T-helper 1 cell treated with Interleukin-12 subunit alpha and Interleukin-12 subunit beta and Interleukin-4 antibody, amounts not matched to agents 30 ng/mL and 1 ng/mL, for 36 hours (primary cell): ENCODE results near the gene COL5A3. TPM values are rescaled to one million over a fixed set of nuclear protein-coding genes. Genes with fewer than 3 reads are reported as not detected.
"Not testable (repeated sequence)": the region's sequence is repeated elsewhere in the genome, so short reads cannot be mapped to it uniquely, and the experiment has no call there.

Experiments
- intact Hi-C: fragments of 100-400 bp; cut with micrococcal nuclease; formaldehyde crosslinking; loops from one replicate; pipeline ENCODE4 v1.15.1; 2024
- total RNA-seq: library from RNA; stranded (reverse); gene quantifications from 2 replicates; pipeline ENCODE4 v1.2.3, GENCODE V29; 2022

Gene COL5A3
- total RNA-seq, 1 donor from 2014 or later = 0.07 TPM

DNA sequence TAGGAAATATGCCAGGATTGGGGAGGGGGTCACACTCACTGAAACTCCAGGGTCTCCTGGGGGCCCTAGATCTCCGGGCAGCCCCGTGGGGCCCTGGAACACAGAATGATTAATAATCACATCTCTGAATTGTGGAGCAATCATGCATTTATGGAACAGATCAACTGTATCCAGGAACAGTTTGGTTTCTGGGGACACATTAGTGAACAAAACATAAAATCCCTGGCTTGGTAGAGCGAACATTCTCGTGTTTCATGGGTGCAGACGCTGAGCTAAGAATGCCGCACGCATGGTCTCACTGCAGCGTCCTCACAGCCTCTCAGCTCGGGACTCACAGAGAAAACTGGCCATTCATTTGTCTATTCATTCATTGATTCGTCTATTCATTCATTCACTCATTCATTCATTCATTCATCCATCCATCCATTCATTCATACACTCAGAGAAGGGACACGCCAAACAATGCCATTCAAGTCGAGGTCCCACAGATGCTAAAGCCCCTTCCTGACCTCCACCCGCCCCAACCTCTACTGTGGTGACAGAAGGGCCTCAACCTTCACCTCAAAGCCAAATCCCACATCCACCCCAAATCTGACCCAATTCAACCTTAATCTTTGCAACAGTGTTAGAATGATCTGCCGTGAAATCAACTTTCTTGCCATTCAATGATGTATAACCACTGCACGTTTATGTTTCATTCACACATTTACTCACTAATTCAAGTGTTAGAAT lies 39.0 kb downstream of the COL5A3 start:
- intact Hi-C loops = no loop called here

DNA sequence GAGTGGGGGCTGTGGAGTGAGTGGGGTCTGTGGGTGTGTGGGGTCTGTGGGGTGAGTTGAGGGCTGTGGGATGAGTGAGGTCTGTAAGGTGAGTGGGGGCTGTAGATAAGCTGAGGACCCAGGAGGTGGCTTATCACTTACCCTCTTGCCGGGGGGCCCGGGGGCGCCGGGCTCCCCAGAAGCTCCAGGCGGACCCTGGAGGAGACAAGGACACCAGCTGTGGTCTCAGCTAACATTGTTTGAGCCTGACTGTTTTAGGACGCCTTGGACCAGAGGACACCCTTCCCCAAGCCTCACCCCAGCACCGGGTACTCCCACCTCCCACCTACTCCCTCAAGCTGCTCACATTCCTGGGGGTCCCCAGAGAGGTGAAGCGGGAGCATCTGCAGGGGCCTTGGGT lies 39.8 kb downstream of the COL5A3 start:
- intact Hi-C loops = no loop called here

DNA sequence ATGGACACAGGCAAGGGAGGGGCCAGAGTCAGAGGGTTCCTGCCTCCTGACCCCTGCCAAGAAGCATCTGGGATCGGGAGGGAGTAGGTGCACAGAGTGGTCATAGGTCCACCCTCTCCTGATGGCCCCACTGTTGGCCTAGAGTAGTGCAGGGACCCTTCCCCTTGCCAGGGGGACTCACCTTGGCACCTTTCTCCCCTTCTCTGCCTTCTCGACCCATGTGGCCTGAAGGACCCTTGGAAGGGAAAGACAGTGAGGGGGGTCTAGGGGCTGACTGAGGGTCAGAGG lies 40.7 kb downstream of the COL5A3 start:
- intact Hi-C loops = no loop called here

DNA sequence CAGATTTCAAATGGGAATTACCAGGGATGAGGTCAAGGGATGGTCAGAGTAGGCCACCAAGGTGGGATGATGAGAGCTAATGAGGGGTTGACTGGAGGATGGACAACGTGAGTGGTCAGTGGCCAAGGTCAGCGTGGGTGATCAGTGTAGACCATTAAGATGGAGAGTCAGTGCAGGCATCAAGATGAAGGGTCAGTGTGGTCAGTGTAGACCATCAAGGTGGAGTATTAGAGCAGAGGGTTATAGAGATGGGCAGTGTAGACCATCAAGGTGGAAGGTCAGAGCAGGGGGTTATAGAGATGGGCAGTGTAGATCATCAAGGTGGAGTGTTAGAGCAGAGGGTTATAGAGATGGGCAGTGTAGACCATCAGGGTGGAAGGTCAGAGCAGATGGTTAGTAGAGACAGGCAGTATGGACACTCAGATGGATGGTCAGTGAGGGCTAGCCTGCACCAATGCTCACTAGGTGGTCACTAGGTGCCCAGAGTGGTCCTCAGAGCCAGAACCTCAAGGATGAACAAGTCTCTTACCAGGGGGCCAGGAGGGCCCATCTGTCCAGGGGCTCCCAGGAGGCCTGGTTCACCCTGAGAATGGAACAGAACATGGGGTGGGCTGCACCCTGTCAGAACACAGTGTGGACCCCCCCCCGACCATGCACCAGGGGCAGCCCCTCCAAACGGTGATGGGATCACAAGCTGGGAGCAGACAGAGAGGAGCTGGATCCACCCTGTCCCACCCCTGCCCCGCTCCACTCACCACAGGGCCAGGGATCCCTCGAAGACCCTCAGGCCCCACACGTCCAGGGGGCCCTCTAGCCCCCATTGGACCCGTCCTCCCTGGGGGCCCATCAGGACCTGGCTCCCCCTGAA lies 41.2 kb downstream of the COL5A3 start:
- intact Hi-C loops = no loop called here

DNA sequence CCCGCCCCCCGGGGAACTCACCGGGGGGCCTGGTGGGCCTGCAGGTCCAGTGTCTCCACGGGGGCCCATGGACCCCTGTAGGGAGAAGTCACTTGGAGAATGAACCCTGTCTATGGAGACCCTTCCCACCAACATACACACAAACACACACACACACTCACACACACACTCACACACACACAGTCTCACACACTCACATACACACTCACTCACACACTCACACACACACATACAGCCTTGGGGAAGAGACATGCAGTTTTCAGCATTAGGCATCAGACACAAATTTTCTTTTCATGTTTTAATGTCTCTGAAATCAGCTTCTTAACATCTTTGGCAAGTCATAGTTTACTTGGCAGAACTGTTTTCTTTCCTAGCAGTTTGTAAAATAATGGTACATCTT lies 43.0 kb downstream of the COL5A3 start:
- intact Hi-C loops = no loop called here

DNA sequence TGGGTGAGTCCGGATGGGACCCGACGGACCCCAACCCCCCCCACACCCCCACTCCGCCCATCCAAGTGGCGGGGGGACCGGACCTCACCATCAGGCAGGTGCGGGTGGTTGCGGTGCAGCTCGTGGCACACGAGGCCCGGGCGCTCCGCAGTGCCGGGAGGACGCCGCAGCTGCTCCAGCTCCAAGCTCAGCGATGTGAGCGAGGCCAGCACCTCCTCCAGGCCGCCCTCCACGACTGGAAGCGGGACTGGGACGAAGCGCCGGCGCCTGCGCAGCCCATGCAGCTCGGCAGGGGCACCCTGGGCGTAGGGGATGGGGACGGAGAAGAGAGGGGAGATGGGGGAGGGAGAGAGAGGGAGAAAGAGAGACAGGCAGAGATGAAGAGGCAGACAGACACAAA lies 43.9 kb downstream of the COL5A3 start:
- intact Hi-C loops = no loop called here

DNA sequence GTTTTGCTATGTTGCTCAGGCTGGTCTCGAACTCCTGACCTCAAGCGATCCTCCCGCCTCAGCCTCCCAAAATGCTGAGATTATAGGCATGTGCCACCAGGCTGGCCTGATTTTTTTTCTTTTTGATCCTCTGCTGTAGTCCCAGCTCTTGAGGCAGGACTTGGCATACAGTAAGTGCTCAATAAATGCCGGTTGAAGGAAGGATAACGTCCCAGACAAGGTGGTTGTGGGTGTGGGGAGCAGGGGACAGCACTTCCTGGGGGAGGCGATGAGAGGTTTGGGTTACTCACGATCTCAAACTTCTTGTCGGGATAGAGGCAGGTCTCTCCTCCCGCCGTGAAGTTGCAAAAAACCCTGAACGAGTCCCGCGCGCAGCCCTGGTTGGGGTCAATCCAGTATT lies 44.3 kb downstream of the COL5A3 start:
- intact Hi-C loops = no loop called here

DNA sequence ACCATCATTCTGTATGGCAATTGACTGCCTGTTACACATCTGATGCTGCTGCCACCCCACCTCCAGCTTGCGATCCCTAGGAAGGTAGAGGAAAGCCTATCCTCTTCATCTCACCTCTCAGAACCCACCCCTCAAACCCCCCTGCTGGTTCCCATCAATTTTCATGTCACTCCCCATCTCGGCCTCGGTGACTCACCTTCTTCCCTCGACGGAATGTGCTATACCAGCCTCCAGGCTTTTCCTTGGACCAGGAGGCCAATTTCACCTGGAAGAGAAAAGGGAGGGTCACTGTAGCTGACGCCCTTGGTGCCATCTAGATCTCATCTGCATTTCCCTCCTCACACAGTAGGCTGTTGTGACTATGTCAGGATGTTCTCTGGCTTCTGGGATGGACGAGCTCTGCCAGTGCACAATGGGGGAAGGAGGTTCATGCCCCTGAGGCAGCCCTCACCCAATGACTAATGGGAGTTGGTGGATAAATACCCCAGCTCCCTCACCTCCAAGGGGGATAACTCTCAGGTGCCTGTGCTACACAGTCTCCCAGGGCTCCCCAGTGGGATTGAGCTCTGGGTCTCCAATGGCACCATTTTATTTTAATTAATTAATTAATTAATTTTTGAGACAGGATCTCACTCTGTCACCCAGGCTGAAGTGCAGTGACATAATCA lies 47.5 kb downstream of the COL5A3 start:
- intact Hi-C loops = no loop called here

DNA sequence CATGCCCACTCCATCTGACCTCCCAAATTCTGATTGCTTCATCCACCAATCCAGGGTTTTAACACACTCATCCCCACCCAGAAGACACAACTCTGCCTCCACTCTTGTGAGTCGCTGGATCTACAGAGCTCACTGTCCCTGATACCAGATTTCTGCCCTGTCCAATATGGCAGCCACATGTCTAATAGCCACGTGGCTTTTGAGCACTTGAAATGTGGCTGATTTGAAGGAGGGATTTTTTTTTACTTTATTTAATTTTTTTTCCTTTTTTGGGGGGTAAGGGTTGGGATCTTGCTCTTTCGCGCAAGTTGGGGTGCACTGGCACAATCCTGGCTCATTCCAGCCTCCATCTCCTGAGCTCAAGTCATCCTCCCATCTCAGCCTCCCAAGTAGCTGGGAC lies 49.2 kb downstream of the COL5A3 start:
- intact Hi-C loops = no loop called here

DNA sequence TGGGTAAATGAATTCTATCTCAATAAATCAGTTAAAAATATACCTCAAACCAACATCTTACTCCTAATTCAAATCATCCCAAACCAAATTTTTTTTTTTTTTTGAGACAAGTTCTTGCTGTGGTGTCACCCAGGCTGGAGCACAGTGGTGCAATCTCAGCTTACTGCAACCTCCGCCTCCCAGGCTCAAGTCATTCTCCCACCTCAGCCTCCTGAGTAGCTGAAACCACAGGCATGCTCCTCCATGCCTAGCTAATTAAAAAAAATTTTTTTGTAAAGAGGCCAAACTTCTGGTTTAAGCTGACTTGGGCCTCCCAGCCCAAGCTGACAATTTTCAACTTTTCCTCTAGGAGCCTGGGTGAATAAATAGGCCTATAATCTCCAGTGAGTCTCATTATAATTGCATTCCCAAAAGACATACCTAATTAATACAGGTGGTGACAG lies 51.9 kb downstream of the COL5A3 start:
- intact Hi-C loops = no loop called here

DNA sequence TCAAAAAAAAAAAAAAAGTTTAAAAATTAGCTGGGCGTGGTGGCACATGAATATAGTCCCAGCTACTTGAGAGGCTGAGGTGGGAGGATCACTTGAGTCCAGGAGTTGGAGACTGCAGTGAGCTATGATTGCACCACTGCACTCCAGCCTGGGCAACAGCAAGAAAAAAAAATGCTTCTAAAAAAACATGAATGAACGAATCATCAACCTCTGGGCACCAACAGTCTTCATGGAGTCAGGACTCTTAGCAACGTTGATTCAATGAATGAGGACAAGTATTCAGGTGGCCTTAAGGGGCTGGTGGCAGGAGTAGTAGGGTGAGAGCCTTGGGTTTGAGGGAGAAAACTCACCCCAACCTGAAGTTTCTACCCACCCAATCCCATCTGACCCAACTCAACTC lies 53.3 kb downstream of the COL5A3 start:
- intact Hi-C loops = no loop called here

DNA sequence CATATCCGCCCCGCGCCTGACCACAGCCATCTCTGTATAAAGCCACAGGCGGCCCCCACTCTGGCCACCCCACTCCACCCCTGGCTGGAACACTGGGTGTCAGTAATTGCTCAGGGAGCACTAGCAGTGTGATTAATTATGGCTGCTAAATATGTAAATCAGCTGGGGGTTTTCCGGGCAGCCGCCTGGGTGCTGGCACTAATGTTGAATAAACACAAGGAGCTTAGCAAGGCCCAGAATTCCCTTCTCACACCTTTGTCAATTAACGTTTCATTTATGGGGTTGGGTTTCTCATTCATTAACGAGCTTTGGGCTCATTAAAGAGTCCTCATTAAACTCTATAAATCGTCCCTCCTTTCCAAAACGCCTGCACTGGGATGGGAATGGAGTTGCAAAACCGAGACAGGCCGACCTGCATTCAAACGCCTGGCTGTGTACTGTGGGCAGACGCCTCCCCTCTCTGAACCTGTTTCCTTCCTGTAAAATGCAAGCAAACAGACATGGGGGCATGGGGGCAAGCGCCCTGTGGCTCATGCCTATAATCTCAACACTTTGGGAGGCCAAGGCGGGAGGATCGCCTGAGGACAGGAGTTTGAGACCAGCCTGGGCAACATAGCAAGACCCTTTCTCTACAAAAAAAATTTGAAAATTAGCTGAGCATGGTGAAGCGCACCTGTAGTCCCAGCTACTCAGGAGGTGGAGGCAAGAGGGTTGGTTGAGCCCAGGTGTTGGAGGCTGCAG lies 56.3 kb downstream of the COL5A3 start:
- intact Hi-C loops = no loop called here

DNA sequence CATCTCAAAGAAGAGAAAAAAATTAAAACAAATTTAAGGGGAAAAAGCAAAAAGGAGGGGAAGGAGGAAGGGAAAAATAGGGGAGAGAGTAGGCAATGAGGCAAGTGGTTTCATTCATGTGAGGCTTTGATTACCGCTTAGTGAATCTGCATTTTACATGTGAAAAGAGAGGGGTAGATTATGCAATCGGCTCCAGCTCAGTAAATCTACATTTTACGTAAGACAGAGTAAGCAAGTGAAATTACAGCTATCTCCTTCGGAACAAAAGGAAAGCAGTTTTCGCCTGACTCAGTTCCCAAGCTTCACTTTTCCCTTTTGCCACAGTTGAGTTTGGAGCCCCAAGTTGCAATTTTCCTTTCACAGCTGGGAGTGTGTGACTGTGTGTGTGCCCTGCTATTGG lies 58.0 kb downstream of the COL5A3 start:
- intact Hi-C loops = no loop called here

DNA sequence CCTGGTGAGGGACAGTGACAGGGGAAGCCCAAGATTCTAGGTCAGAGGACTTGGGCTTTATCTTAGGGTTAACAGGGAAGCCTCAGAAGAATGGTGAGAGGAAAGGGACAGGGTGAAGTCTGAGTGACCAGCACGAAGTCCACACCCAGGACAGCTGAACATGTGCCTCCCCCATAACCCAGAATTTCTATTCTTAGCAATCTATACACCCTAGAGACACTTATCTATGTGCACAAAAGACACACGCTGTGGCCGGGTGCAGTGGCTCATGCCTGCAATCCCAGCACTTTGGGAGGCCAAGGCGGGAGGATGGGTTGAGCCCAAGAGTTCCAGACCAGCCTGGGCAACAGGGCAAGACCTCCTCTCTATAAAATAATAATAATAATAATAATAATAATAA lies 62.9 kb downstream of the COL5A3 start:
- intact Hi-C loops = no loop called here

DNA sequence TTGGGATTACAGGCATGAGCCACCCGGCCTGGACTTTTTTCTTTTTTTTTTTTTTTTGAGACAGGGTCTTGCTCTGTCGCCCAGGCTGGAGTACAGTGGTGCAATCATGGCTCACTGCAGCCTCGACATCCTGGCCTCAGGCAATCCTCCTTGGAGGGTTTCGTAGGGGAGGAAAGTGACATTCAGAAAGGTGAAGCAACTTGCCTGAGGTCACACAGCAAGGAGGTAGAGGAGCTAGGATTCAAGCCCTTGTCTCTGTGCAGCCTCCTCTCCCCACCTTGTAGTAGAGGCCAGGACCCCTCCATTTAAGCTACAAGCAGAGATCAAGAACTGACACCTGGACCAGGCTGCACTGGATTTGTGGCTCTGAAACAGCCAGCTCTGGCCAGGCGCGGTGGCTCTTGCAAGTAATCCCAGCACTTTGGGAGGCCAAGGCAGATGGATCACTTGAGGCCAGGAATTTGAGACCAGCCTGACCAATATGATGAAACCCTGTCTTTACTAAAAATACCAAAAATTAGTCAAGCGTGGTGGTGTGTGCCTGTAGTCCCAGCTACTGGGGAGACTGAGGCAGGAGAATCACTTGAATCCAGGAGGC lies 63.7 kb downstream of the COL5A3 start:
- intact Hi-C loops = not testable (repeated sequence)

DNA sequence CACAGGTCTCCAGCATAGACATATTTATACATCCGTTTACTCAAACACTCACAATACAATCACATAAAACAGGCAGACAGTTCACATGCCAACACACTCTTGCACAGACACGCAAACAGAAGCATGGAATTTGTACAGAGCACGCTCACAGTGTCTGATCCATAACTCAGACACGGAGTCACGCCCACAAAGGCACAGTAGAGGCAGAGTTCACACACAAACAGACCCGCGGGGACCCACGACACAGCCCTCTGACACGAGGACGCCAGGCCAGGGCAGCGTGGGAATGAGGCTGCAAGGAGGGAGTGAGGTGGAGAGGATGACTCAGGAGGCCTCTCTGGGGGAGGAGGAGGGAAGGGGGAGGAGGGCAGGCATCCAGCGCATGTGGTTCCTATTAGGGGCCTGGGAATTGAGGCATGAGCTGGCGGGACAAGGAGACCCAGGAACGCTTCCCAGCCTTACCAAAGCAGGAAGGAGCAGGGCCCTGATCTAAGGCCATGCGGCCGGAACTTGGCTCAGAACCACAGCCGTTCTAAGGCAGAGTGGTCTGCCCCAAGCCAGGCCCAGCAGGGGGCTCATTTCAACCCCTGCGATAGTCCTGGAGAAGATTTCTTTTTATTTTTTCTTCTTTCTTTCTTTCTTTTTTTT lies 64.9 kb downstream of the COL5A3 start:
- intact Hi-C loops = no loop called here

DNA sequence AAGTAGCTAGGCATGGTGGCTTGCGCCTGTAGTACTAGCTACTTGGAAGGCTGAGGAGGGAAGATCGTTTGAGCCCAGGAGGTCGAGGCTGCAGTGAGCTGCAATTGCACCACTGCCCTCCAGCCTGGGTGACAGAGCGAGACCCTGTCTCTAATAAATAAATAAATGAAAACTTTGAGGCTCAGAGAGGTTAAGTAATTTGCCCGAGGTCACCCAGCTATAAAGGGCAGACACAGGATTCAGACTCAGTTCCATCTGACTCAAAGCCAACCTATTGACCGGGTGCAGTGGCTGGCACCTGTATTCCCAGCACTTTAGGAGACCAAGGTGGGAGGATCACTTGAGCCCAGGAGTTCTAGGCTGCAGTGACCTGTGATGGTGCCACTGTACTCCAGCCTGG lies 66.6 kb downstream of the COL5A3 start:
- intact Hi-C loops = no loop called here

DNA sequence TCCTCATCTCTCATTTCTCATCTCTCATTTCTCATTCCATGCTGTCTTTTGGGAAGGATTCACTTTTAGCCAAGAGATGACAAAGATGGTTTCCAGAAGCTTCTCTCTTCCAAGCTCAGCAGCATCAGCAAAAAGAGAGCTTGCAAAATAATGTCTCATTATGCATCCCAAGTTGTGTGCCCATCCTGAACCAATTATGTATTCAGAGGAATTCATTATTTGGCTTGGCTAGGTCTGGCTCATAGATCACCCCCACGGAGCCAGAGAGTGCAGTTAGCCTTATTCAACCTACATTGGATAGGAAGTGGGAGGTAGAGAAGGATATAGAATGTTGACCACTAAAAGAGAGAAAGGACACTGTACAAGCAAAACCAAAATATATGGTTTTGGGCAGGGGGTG lies 68.6 kb downstream of the COL5A3 start:
- intact Hi-C loops = no loop called here

DNA sequence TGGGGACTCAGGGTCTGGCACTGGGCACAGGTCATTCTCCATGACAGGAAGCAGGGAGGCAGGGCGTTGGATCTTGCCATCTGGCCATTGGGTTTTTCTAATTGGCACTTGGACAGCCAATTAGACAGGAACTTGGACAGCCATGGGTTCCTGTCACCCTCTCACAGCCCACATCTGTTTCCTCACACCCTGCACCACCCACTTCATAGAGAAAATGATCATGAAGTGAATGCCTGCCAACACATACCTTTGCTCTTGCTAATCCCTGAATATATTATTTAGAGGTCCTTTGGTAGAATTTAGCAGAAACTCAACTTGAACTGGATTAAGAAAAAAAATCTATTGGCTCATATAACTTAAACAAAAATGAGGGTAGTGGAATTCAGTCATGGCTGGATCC lies 69.1 kb downstream of the COL5A3 start:
- intact Hi-C loops = no loop called here

DNA sequence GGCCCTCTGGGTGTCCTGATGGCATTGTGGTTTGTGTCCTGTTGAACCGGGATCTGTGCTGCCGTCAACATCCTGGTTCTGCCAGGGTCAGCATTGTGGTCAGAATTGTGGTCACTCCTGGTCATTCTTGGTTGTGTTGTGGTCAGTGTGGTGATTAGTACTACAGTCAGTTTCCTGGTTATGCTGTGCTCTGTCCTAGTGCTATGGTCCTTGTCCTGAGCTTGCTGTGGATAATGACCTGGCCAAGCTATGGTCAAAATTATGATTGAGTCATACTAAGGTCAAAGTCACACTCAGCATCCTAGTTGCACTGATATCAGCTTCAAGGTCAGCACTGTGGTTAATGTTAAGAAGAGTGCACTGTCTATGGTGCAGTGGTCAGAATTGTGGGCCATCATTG lies 69.5 kb downstream of the COL5A3 start:
- intact Hi-C loops = no loop called here
